OCI-M1 (cell line): ENCODE results near the gene COTL1.
A peak's percentile ranks its signal among the peaks of the same experiment; 100 is the strongest.

ENCODE experiments used
- DNase-seq: peaks from one replicate; lab custom pipeline; 2025; lab: John Stamatoyannopoulos, UW

COTL1 gene

DNA sequence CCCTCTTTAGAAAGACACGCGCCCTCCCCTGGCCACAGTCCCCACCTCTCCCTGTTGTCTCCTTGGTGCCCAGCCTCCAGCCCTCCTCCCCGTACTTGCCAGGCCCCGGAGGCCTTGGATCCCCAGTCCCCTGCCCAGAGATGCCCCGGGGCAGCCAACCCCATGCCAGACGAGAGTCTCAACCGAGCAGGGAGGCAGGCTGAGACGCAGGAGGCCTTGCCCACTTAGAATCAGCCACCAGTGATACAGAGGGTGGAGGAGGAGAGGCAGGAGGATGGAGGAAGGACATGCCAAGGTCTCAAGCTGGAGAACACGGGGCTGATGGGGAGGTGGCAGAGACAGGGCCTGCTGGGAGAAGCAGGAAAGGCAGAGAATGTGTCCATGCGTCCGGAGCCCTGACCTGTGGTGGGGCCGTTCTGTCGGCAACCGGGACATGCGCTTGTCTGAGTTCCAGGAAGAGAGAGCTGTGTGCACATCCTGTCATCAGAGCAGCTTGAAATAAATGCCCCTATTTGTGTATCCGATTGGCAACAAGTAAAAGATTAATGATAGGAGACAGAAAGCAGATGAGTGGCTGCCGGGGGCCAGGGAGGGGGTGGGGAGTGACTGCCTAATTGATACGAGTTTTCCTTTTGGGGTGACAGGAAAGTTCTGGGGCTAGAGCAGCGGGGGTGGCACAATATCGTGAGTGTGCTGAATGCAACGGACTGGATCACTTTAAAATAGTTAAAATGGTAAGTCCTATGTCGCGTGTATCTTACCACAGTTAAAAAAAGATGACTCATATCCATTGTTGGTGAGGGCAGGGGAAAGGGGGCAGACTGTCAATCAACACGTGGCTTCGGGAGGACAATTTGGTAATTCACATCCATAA, 68.7 kb downstream of the COTL1 start:
- peak; percentile 22 for DNase-seq

DNA sequence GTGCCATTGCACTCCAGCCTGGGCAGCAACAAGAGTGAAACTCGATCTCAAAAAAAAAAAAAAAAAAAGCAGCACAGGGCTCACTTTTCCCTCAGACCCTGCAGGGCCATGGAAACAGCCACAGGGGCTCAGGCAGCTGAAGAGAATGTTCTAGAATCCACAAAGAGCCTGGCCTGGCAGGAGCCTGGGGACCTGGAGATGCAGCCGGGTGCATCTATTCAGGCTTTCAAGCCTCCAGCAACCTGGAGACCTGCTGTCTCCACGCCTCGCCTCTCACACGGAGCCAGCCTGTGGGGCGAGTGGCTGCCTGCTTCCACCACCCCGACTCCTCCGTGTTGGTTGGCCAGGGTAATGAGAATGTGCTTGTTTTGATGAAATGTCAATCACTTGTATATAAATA, 69.4 kb downstream of the COTL1 start:
- no peak for DNase-seq

DNA sequence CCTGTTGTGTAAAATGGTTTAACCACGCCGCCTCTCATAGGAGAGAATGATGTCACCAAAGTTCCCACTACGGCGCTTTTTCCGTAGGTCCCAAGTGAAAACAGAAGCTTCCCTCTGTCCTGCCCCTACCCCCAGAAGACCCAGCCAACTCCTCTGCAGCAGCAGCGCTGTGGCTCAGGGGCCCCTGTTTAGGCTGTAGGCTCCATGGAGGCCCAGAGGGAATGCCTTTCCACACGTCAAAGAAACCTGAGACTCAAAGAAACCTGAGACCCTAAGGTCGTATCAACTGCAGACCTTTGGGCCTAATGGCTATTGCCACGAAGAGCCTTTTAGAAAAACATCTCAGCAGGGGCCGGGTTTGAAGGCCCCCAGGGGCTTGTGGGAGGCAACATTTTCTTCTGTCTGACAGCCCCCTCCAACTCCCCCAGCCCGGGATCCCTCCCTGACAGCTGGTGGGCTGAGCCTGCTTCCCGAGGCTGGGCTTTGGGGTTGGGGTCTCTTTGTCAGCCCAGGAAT, 70.3 kb downstream of the COTL1 start:
- no peak for DNase-seq

DNA sequence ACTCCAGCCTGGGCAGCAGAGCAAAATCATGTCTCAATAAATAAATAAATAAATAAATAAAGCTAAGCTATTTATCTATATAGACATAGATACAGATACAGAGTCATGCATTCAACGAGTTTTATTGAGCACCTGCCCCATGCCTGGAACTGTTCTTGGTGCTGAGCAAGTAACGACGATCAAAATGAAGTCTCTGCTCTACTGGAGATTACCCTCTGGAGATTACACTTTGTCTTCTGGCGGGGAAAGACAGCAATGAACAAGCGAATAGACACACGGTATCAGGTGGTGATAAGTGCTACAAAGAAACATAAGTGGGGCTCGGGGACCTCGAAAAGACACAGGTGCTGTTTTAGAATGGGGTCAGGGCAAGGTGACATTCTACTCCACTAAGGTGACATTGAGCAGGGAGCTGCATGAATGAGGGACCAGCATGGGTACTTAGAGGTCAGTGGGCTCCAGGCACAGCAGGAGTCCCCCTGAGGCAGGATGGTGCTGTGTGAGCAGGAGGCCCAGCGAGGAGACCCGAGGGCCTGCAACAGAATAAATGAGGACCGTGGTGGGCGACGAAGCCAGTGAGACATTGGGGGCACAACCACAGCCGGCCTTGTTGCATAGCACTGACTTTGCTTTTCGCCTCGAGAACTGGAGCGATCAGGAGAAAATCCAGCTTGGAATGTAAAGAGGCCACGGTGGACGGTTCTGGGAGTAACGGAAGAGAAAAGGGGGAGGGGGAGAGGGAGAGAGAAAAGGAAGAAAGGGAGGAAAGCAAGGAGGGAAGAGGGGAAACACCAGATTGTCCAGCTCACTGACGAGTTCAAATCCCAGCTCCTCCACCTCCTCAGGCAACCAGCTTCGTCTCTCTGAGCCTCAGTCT, 71.0 kb downstream of the COTL1 start:
- no peak for DNase-seq

DNA sequence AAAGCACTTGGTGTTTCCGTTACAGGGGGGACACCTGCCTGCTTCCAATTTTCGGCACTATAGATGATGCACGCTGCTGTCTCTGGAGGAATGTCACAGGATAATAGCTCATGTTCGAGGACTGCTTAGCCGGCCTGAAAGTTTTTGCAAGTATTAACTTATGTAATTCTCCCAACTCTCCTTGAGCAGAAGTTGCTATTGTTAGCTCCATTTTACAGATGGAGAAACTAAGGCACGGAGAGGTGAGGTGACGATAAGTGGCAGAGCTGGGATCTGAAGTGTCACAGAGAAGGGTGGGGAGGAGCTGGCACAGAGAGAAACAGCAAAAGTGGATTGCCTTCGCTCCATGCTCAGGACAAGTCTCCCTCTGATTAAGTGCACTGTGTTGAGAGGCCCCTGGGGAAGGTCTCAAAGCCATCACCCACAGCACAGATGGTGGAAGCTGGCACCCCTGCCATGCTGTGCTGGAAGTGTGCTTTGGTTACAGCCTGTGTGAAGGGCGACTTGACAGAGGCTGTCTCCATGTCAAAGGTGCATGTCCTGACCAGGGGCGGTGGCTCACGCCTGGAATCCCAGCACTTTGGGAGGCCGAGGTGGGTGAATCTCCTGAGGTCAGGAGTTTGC, 72.7 kb downstream of the COTL1 start:
- no peak for DNase-seq

DNA sequence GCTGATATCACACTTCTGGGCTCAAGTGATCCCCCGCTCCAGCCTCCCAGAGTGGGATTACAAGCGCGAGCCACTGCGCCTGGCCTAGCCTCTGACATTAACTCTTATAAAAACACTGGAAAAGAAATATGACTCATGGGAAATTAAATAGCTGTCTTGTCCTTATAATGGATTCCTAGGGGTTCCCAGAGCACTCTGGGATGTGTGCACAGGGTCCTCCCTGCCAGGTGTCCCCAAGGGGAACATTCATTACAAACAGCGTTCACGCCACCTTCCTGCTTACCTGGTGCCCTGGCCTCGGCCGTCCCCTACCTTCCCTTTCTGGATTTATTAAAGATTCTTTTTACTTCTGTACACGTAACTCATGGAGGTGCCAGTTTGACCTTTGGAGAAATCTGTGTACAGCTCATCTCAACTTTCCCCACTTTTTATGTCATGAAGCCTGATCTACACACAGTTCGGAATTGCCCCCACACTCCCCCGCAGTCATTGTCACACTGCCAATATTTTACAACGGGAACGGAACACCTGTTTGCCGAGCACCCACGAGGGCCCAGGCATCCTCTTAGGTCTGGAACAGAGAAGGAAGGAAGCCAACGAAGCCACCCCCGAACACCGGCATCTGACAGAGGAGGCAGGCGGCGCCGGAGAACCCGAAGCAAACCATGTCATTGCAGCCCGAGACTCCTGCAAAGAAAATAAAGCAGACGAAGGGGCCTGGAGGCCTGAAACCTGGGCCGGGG, 73.7 kb downstream of the COTL1 start:
- no peak for DNase-seq

DNA sequence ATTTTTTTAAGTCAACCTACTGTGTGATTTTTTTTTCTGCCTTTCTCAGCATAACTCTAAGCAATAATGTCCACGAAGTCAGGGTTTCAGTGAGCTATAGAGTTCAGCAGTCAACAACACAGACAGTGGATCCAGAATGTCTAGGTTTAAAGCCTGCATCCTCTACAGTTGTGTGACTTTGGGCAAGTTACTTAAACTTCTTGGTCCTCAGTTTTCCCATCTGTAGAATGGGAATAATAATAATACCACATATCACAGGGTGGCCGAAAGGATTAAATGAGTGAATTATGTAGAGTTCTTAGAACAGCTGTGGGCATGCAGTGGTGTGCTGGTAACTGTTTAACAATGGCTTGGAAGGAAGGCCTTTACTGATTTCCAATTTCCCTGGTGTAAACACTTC, 74.6 kb downstream of the COTL1 start:
- DNase-seq, result no peak

DNA sequence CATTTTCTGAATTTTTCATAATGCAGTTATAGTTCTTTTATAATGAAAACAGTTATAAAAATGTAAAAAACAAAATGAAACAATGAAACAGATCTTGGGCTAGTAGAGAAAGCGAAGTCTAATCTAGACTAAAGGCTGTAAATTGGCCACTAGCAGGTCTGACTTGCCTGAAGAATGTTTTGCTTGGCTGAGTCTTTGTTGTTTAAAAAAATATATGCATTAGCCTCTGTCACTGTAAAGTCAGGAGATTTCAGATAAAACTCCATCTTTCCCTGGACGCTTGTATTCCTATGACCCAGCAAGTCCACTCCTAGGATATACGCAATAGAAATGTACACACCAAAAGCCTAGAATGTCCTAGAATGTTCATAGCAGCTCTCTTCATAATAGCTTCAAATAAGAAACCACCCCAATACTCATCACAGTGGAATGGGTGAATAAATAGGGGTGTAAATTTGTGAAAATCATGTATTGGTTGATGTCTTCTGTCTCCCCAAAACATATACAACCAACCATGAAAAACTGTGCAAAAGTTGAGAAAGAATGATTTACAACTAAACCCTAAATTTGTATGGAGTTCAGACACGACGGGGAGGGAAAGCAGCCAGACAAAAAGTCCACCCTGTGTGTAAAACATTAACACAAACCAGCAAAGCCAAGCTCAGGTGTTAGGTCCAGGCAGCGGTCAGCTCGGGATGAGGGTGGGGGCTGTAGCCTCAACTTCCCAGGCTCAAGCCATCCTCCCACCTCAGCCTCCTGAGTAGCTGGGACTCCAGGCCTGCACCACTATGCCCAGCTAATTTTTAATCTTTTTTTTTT, 75.7 kb downstream of the COTL1 start:
- no peak for DNase-seq

DNA sequence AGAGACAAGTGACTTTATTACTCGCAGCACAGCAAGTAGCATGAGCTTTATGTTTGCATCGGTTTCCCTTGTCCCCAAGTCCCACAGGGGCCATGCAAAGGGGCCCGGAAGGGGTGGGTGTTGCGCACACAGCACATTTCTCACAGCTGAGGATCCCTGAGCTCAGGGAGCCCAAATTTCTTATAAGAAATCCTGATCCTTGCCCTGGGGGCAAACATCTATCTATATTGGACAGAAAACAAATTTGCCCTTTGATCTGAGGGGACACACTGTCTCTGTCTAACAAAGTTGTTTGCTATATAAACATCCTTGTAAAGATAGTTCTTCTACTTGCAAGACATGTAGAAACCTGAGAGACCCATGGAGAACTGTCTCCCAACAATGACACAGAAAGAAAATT, 77.7 kb downstream of the COTL1 start:
- DNase-seq, result no peak

DNA sequence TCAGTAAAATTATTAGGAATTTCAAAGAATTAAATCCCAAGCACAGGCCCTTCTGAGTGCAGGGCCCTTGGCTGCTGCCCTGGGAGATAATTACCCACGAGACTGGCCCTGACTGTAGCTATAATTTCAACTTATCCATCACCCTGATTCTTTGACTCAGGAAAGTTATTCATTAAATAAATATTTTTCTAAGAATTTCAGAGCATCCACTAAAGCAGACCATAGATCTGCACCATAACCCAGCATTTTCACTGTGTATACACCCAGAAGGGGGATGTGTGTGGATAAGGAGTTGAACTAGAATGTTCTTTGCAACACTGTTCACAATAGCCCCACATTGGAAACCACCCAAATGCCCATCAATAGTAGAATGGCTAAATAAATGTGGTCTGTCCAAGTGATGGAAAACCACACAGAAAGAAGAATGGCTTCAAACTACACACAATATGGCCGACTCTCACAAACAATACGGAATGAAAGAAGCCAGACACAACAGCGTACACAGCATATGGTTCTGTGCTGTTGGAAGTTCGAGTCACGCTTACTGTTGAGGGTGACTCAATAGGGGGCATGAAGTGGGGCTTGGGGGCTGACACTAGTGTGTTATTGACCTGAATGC, 79.5 kb downstream of the COTL1 start:
- no peak for DNase-seq

DNA sequence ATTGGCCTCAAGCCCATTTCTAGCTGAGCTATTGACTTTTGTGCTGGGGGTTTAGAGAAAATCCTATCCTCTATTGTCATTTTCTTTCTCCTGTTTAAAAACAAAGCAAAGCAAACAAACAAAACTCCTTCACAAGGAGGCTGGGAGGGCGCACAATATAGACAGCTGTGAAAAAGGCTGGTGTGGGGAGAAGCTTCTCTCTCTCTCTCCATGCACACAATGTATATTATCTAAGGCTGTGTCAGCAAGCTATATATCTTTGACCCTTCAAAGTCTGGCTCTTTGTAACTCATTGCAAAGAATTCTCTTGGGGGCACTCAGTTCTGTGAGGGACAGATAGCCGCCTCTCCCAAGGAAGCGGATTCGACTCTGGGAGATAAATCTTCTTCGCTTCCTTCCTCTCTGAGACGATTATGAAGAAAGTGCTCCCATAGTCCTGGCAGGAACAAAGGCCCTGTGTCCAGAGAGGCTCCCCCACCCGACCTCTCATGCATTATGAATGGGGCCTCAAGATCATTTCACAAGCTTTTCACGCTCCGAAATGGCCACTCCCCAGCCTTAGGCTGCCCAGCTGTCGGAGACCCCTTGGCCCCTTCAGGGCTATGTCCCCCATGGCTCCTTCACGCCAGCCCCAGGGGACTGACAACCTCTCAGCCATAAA, 80.3 kb downstream of the COTL1 start:
- no peak for DNase-seq

DNA sequence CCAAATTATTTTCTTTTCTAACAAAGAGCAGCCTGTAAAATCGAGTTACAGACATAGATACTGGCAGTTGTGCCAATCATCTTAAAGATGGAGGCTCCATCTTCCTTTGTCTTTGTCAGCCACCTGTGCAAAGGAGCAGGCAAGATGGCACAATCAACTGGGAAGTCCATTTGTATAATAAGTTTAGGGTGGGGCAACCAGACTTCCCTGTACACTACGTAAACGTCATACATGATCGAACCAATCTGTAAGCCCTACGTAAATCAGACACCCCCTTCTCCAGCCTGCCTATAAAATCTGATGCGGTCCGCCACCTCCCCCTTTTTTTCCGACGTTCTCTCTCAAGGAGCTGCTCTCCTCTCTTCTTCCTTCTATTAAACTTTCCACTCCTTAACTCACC, 82.0 kb downstream of the COTL1 start:
- no peak for DNase-seq

DNA sequence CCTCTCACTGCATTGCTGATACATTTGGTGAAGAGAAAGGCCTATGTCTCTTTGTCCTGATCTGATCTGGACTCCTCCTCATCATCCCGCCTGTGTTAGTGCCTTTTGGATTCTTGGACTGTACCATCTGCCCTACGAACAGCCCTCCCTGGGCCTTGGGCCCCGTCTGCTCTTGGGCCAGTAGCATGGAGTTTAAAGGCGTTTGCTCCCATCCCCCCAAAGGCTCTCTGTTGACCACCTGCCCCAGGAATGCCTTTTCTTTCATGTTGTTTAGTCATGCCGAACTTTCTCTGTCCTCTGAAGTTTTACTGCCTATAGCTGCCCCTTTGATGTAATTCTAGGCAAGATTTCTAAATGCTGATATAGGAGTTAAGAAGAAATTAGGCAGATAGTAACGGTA, 82.5 kb downstream of the COTL1 start:
- DNase-seq, result no peak

DNA sequence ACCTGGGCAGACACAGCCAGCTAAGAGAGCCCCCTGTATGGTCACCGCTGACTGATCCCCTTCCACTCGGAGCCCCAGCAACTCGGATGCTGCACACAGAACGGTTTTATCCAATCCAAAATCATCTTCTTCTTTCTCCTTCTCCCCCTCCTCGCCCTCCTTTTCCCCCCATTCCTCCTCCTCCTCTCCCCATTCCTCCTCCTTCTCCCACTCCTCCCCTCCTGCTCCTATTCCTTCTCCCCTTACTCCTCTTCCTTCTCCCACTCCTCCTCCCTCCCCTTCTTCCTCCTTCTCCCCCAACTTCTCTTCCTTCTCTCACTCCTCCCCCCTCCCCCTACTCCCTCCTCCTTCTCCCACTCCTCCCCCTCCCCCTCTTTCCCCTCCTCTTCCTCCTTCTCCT, 83.1 kb downstream of the COTL1 start:
- DNase-seq, result no peak

DNA sequence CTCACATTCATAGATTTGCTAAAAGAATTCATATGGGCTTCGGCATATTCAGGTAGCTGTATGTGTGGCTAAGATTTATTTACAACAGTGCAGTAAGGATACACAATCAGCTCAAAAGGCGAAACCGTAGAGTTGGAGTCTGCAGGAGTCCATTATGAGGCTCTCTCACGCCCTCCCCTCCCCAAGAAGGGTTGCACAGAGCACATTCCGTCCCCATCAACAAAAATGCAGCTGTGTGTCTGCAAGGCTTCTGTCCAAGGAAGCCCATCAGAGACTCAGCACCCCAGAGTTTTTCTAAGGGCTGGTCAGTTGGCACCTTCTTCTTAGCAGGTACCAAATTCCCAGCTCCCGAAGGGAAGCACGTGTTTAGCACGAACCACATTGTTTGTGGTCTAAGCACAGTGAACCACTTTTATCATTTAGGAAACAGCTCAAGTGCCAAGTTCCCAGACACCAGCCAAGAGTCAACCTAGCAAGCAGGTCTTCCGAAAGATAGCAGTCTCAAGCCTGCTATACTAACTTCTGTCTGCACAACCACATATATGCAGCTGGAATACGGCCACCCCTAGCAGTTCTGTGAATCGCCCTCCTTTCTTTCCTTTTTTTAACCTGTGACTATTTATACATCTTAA, 84.9 kb downstream of the COTL1 start:
- DNase-seq, result peak; percentile 17

DNA sequence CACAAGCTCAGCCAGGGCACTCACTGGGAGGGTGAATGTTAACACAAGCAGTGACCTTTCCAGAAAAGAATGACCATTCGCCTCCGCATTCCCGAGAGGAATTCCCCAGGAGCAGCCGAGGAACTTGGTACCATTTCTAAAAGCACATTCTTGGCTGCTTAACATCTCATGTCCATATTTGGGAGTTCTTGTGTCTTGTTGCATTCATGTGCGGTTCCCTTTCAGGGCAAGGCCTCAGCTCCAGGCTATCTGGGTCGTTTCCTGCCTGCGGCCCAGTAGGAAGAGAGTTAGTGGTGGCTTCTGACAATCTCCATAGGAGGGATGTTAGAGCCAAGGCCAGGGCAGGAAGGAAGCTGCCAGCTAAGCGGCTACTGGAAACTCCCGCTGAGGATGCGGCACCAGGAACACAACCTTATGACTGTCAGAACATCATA, 85.6 kb downstream of the COTL1 start:
- no peak for DNase-seq

DNA sequence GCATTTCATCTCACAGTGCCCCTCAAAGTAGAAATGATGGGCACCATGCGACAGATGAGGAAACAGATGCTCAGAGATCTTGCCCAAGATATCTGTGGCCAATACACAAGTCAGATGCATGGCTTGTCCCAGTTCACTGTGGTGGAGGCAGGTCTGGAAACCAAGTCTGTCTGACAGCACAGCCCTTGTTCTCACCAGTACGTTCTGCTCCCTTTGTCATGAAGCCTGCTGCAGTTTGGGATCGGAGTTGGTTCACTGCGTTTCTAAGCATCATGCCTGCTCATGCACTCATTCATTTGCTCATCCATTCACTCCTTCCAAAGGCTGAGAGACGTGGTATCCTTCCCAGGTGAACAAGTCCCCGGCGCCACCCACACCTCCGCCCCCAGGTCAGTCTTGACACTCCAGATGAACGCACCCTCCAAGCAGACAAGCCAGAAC, 86.2 kb downstream of the COTL1 start:
- no peak for DNase-seq

DNA sequence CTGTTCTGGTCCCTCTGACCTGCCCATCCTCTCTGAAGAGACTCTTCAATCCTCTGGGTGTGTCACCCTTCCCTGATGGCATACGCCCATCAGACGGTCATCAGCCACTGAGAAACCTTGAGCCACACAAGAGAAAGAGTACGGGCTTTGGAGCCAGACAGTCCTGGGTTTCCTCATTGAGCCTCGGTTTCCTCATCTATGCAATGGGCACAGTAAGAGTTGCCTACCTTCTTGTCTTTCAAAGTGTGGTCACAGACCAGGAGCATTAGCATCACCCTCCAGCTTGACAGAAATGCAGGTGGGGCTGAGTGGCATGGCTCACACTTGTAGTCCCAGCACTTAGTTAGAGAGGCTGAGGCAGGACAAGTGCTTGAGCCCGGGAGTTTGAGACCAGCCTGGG, 87.3 kb downstream of the COTL1 start:
- DNase-seq, result no peak

DNA sequence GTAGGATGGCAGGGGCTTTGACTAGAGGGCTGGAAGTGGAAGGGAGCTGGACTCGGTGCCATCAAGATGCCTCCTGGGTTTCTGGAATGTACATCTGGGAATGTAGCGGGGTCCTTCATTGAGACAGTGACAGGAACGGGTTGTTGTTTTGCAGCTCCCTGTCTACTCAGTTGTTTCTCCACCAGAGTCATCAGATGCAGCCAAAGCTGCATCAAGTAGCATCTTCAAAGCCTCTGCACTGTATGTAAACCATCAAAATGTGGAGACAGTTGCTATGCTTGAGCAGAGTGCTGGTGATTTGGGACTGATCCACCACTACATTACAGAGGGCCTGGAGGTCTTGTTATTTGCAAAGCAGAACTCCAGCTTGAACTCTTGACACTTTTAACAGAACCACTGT, 88.3 kb downstream of the COTL1 start:
- no peak for DNase-seq
